ENCODE data around the gene C16orf95. TPM values are rescaled to one million over a fixed set of nuclear protein-coding genes. Genes with fewer than 3 reads are reported as not detected.
A peak's percentile ranks its signal among the peaks of the same experiment; 100 is the strongest.

The C16orf95 gene
- total RNA-seq, 1 experiment from 2014 or later: 6.0 TPM

DNA sequence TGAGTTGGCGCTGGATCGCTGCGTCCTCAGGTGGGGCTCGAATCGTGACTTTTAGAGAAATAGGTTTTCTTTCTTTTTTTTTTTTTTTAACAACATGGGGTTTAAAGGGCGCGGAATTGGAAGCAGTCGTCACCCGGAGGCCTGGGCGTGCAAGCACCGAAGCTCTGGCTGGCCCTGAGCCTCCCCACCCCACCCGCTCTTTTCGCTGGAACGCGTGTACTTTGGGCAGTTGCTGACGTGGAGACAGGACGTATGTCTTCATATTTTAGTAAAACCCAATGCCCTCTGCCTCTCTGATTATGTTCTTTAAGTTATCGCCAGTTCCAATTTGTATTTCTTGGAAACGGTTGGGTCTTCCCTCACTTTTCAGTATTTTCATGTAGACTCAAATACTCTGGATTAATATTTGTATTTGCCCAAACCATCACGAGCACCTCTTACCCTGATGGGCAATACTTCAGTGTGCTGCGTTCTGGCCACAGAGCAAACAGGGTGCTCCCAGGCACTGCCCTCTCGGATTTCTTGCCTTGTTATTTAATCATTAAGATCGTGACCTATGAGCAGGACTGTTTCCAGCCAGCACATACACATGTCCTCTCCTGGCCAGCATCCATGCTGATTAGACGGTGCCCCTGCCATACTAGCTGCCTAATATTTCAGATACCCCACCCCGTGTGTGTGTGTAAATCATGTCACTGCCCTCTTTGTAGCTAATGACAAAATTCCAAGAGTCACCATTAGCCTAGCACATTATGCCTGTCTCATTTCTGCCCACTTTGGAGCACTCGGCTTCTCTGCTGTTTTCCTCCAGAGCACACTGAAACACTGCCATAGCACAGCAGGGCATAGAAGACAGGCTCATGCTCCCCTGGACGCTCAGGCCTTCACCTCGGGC, 805 bp upstream of the C16orf95 start:
- ChIA-PET POLR2A (interaction anchor here (0.5 to 0.6 kb wide), 3 partner anchors 104 to 731 kb away, joined by 3 to 6 read pairs (median 5); no protein-coding TSS in a partner anchor), CTCF (no interaction called here)
- H3K4me1 ChIP-seq (ENCODE audit: control insufficient read depth, insufficient read depth, low read length): no peaks in the 10 kb centered on the region
- intact Hi-C loops (cut with micrococcal nuclease; ENCODE audit: unreplicated experiment): no loop called here
- peaks cover 12% of the 10 kb centered on the region; the same call in 1 of the 2 replicates for H3K36me3 ChIP-seq (ENCODE audit: control insufficient read depth, insufficient read depth, low read length)
- ATAC-seq (peak; percentile 24), DNase-seq (ENCODE audit: low read depth, low spot score) (no peak)
- TF ChIP-seq SIN3A (IDR thresholded peaks at IDR 0.05; ENCODE audit: borderline replicate concordance, insufficient read depth, low read depth, low read length): no peak
- TSS peak; percentile 95 for BruUV-seq (replicated peaks)
- H3K27ac ChIP-seq (ENCODE audit: low read length): peak overlapping the region; percentile 92
- in situ Hi-C loops (cut with HindIII; ENCODE audit: low pct_unique_long_range_greater_than_20kb, low sequenced_read_pairs): no loop called here
- H3K27me3 ChIP-seq (ENCODE audit: control insufficient read depth, insufficient read depth, low read length): no peaks in the 10 kb centered on the region
- peak overlapping the region; percentile 89 to 97 for H3K4me3 ChIP-seq (ENCODE audit: low read depth in 2 of 2, low read length in 2 of 2)
- H3K9me3 ChIP-seq (ENCODE audit: control insufficient read depth, insufficient read depth, low read depth, low read length): no peaks in the 10 kb centered on the region

DNA sequence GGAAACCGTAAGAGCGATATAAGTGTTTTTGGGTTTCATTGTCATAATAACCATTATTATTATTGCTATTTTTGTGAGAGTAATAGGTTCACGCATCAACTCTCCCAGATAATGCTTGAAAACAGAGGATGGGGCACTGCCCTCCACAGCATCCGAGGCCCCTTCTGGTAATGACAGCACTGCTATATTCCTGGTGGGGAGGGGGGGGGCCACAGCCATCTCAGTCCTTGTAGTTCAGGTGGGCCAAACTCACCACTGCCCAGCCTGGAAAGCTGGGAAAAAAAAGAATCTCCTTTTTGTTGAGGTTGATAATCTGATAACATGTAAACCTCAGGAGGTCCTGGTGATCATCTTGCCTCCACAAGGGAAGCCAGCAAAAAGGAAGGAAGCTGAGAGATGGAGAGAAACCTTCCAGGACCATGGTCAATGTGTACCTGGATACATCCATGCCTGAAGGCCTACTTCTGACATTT, 706 bp downstream of the C16orf95 start:
- DNase-seq (ENCODE audit: low read depth, low spot score) (no peak), ATAC-seq (no peak)
- intact Hi-C loops (cut with micrococcal nuclease; ENCODE audit: unreplicated experiment): no loop called here
- CTCF ChIA-PET: no interaction called here
- no peaks in the 10 kb centered on the region for H3K9me3 ChIP-seq (ENCODE audit: control insufficient read depth, insufficient read depth, low read depth, low read length)
- no TSS peak for BruUV-seq (replicated peaks)
- peaks cover 12% of the 10 kb centered on the region; the same call in 1 of the 2 replicates for H3K36me3 ChIP-seq (ENCODE audit: control insufficient read depth, insufficient read depth, low read length)
- H3K4me3 ChIP-seq (ENCODE audit: low read depth in 2 of 2, low read length in 2 of 2): peak overlapping the region; percentile 89 to 97
- no peaks in the 10 kb centered on the region for H3K4me1 ChIP-seq (ENCODE audit: control insufficient read depth, insufficient read depth, low read length)
- POLR2A ChIA-PET: no interaction called here
- in situ Hi-C loops (cut with HindIII; ENCODE audit: low pct_unique_long_range_greater_than_20kb, low sequenced_read_pairs): no loop called here
- TF ChIP-seq, protein P1, sequence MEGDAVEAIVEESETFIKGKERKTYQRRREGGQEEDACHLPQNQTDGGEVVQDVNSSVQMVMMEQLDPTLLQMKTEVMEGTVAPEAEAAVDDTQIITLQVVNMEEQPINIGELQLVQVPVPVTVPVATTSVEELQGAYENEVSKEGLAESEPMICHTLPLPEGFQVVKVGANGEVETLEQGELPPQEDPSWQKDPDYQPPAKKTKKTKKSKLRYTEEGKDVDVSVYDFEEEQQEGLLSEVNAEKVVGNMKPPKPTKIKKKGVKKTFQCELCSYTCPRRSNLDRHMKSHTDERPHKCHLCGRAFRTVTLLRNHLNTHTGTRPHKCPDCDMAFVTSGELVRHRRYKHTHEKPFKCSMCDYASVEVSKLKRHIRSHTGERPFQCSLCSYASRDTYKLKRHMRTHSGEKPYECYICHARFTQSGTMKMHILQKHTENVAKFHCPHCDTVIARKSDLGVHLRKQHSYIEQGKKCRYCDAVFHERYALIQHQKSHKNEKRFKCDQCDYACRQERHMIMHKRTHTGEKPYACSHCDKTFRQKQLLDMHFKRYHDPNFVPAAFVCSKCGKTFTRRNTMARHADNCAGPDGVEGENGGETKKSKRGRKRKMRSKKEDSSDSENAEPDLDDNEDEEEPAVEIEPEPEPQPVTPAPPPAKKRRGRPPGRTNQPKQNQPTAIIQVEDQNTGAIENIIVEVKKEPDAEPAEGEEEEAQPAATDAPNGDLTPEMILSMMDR (IDR thresholded peaks at IDR 0.05): no peak
- TF ChIP-seq, protein P2, sequence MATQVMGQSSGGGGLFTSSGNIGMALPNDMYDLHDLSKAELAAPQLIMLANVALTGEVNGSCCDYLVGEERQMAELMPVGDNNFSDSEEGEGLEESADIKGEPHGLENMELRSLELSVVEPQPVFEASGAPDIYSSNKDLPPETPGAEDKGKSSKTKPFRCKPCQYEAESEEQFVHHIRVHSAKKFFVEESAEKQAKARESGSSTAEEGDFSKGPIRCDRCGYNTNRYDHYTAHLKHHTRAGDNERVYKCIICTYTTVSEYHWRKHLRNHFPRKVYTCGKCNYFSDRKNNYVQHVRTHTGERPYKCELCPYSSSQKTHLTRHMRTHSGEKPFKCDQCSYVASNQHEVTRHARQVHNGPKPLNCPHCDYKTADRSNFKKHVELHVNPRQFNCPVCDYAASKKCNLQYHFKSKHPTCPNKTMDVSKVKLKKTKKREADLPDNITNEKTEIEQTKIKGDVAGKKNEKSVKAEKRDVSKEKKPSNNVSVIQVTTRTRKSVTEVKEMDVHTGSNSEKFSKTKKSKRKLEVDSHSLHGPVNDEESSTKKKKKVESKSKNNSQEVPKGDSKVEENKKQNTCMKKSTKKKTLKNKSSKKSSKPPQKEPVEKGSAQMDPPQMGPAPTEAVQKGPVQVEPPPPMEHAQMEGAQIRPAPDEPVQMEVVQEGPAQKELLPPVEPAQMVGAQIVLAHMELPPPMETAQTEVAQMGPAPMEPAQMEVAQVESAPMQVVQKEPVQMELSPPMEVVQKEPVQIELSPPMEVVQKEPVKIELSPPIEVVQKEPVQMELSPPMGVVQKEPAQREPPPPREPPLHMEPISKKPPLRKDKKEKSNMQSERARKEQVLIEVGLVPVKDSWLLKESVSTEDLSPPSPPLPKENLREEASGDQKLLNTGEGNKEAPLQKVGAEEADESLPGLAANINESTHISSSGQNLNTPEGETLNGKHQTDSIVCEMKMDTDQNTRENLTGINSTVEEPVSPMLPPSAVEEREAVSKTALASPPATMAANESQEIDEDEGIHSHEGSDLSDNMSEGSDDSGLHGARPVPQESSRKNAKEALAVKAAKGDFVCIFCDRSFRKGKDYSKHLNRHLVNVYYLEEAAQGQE (IDR thresholded peaks at IDR 0.05; ENCODE audit: insufficient read depth in 1 of 2, low read depth in 2 of 2, low read length in 1 of 2): no peak
- TF ChIP-seq TCF7L2 (IDR thresholded peaks at IDR 0.05; ENCODE audit: low read depth, low read length) (no peak), POLR2AphosphoS5 (IDR thresholded peaks at IDR 0.05; ENCODE audit: low read depth, low read length) (no peak), SIN3A (IDR thresholded peaks at IDR 0.05; ENCODE audit: borderline replicate concordance, insufficient read depth, low read depth, low read length) (no peak)
- H3K27me3 ChIP-seq (ENCODE audit: control insufficient read depth, insufficient read depth, low read length): no peaks in the 10 kb centered on the region
- H3K27ac ChIP-seq (ENCODE audit: low read length): peak overlapping the region; percentile 92
